ENCODE data around the gene THAP11. TPM values are rescaled to one million over a fixed set of nuclear protein-coding genes. Genes with fewer than 3 reads are reported as not detected.

THAP11 gene
- total and polyA plus RNA-seq, 2 of the 4 experiments (the other 2 are of a cell fraction), result 13.3 to 14.5 TPM

GRCh38 chr16:67869653-67870052 is 27.5 kb downstream of the THAP11 start:
- Histone ChIP-seq H4K5ac (ENCODE audit: low read depth, low read length) (no peak overlapping the region), H3K79me1 (ENCODE audit: low read depth in 1 of 2, low read length in 2 of 2) (peaks cover 36 to 62% of the 10 kb centered on the region in 2 experiments), H4K20me1 (ENCODE audit: insufficient read depth, low read length) (peaks cover 36% of the 10 kb centered on the region), H3K23ac (ENCODE audit: low read depth, low read length) (no peak overlapping the region), H2AFZ (replicated peaks; ENCODE audit: low read length, poor library complexity) (no peak overlapping the region), H3K14ac (replicated peaks; ENCODE audit: low read depth, low read length) (no peak overlapping the region), H3K9me3 (ENCODE audit: control insufficient read depth, insufficient read depth, low read length) (no peaks in the 10 kb centered on the region), H3K56ac (ENCODE audit: extremely low read depth, insufficient read depth, low read length) (no peak overlapping the region), H4K91ac (ENCODE audit: insufficient read depth, low read depth, low read length) (no peak overlapping the region), H2BK20ac (ENCODE audit: low read depth, low read length) (no peak overlapping the region), H2BK15ac (ENCODE audit: low read depth, low read length) (no peak overlapping the region), H2BK5ac (ENCODE audit: low read depth, low read length, poor library complexity, severe bottlenecking) (no peak overlapping the region), H3K27me3 (ENCODE audit: control insufficient read depth, insufficient read depth, low read length) (no peaks in the 10 kb centered on the region), H3K27ac (ENCODE audit: insufficient read depth, low read length) (no peak overlapping the region), H3K4me3 (ENCODE audit: insufficient read depth, low read depth, low read length) (no peak overlapping the region), H2AK5ac (ENCODE audit: low read depth, low read length) (no peak overlapping the region), H3K9ac (ENCODE audit: low read depth, low read length) (no peak overlapping the region), H3K4ac (ENCODE audit: low read depth, low read length) (no peak overlapping the region), H3K9me1 (ENCODE audit: insufficient read depth, low read length) (peaks cover 15% of the 10 kb centered on the region), H3K18ac (ENCODE audit: low read depth, low read length) (no peak overlapping the region), H2BK120ac (ENCODE audit: low read depth, low read length) (no peak overlapping the region), H2AK9ac (replicated peaks; ENCODE audit: low read depth, low read length, poor library complexity) (no peak overlapping the region), H3K4me2 (ENCODE audit: low read depth, low read length) (no peak overlapping the region), H4K8ac (ENCODE audit: low read depth in 2 of 2, low read length in 2 of 2) (no peak overlapping the region), H3K36me3 (ENCODE audit: control insufficient read depth, insufficient read depth, low read length) (peaks cover 42% of the 10 kb centered on the region), H3K4me1 (ENCODE audit: control insufficient read depth, insufficient read depth, low read length) (peaks cover 10% of the 10 kb centered on the region)
- WGBS, 2 experiments (ENCODE audit: extremely low coverage in 2 of 2, insufficient read length in 1 of 2), result 100% methylated on average over 3 of the region's 7 CpGs; no CpG with 5 or more reads in 1 of the 2 experiments
- ATAC-seq (ENCODE audit: low read depth), result no peak
- ChIA-PET CTCF (no interaction called here), POLR2A (ENCODE audit: unreplicated experiment) (no interaction called here)
- TF ChIP-seq CEBPB (IDR thresholded peaks at IDR 0.05; ENCODE audit: low read depth, low read length) (no peak), SMC3 (IDR thresholded peaks at IDR 0.05; ENCODE audit: low read depth, low read length) (no peak)
- in situ Hi-C loops (cut with MboI; ENCODE audit: low sequenced_read_pairs) (no loop called here), dilution Hi-C loops (cut with HindIII; ENCODE audit: low sequenced_read_pairs, unreplicated experiment) (no loop called here), intact Hi-C loops (cut with micrococcal nuclease) (no loop called here)
- BruUV-seq (replicated peaks), result no TSS peak
- DNase-seq, result no peak
